A549 (cell line): Measurements from ENCODE around the gene PSMB8.
"Not testable (repeated sequence)": the region's sequence is repeated elsewhere in the genome, so short reads cannot be mapped to it uniquely, and the experiment has no call there.

ENCODE experiments used
- CBX8 ChIP-seq: fragments of 200-600 bp; sonication (generic); IDR thresholded peaks from 2 replicates; pipeline ENCODE4 v1.6.1; 2016
- CHD2 ChIP-seq: fragments of 150-350 bp; IDR thresholded peaks from 2 replicates; pipeline ENCODE4 v1.6.1; 2014; ENCODE audit warnings: low read length; ENCODE audit not compliant: partially characterized antibody
- CTCF ChIP-seq: fragments of >200 bp; sonication (Bioruptor Twin); formaldehyde crosslinking; IDR thresholded peaks from 3 replicates; pipeline ENCODE4 v1.5.1; 2016
- ELK1 ChIP-seq: fragments of 150-350 bp; IDR thresholded peaks from 2 replicates; pipeline ENCODE4 v1.6.1; 2014; ENCODE audit warnings: low read depth, mild to moderate bottlenecking, low read length
- EP300 ChIP-seq, 2 experiments: fragments of >200 bp; sonication (Bioruptor Twin); formaldehyde crosslinking; IDR thresholded peaks; 2 replicates in 1 of 2; 3 replicates in 1 of 2; pipeline ENCODE4 v1.6.1; 2016 to 2017
- FOSL2 ChIP-seq, 2 experiments: fragments of 450-650 bp in 1 of 2; fragments of >200 bp in 1 of 2; sonication (Bioruptor Twin) in 1 of 2; formaldehyde crosslinking; IDR thresholded peaks; 2 replicates each; pipeline versions ENCODE4 v1.5.0 to v1.6.1; 2016 to 2020; ENCODE audit warnings: mild to moderate bottlenecking in 1 of 2, moderate library complexity in 1 of 2
- HDAC2 ChIP-seq: fragments of 200-600 bp; sonication (generic); IDR thresholded peaks from 2 replicates; pipeline ENCODE4 v1.6.1; 2016
- JUNB ChIP-seq: fragments of >200 bp; sonication (Bioruptor Twin); formaldehyde crosslinking; IDR thresholded peaks from 2 replicates; pipeline ENCODE4 v1.6.1; 2016
- MAX ChIP-seq: IDR thresholded peaks from 2 replicates; pipeline ENCODE4 v1.6.1; 2012
- PBX3 ChIP-seq: IDR thresholded peaks from 2 replicates; pipeline ENCODE4 v1.6.1; 2012
- PHF8 ChIP-seq: fragments of 200-600 bp; sonication (generic); IDR thresholded peaks from 2 replicates; pipeline ENCODE4 v1.6.1; 2016; ENCODE audit warnings: low read depth, mild to moderate bottlenecking, antibody characterized with exemption, moderate library complexity, borderline replicate concordance
- POLR2A ChIP-seq: IDR thresholded peaks from 2 replicates; pipeline ENCODE4 v1.6.1; 2012; ENCODE audit warnings: mild to moderate bottlenecking, low read length
- RAD21 ChIP-seq, 2 experiments: fragments of >200 bp in 1 of 2; sonication (Bioruptor Twin) in 1 of 2; formaldehyde crosslinking in 1 of 2; IDR thresholded peaks in 1 of 2; conservative IDR thresholded peaks in 1 of 2; 2 replicates in 1 of 2; 3 replicates in 1 of 2; pipeline ENCODE4 v1.6.1; 2012 to 2018; ENCODE audit warnings: inconsistent platforms in 1 of 2
- RARB ChIP-seq: fragments of 250-450 bp; sonication (Bioruptor Pico); IDR thresholded peaks from 2 replicates; pipeline ENCODE4 v1.8.0; 2021; ENCODE audit warnings: mild to moderate bottlenecking, moderate library complexity

GRCh38 chr6:32805404-32805803 lies 38.4 kb downstream of the PSMB8 start:
- not testable (repeated sequence) for TF ChIP-seq PBX3; MAX; CTCF; RARB (CRISPR knock-in tag); JUNB; RAD21 (conservative IDR thresholded peaks at IDR 0.05 in 1 of 2, IDR thresholded peaks at IDR 0.05 in 1 of 2); PHF8; CBX8; HDAC2; POLR2A; EP300 (IDR thresholded peaks at IDR 0.05); FOSL2 (IDR thresholded peaks at IDR 0.05); FOSL2 (CRISPR knock-in tag; IDR thresholded peaks at IDR 0.05); ELK1; CHD2
